DMS114 treated with DMSO at 0.1 percent for 48 hours (cell line): Measurements from ENCODE around the gene GPR50.
A peak's percentile ranks its signal among the peaks of the same experiment; 100 is the strongest.

Experiments used
- DNase-seq: peaks from one replicate; lab custom pipeline; 2025; ENCODE audit not compliant: unreplicated experiment; lab: John Stamatoyannopoulos, UW

The GPR50 gene

GRCh38 chrX:151176231-151176750 lies at the start of gene GPR50:
Gene GPR50 (plus strand): TSS chrX:151176584. CDS start chrX:151176722, 138 bp downstream.
- no peak for DNase-seq

- no peak for DNase-seq
These were observed 43.9 kb upstream of the GPR50 start for GRCh38 chrX:151132531-151132930.

- DNase-seq: peak; percentile 41
These were observed 24.6 kb upstream of the GPR50 start for GRCh38 chrX:151151665-151152267.

GRCh38 chrX:151153086-151153485 lies 23.3 kb upstream of the GPR50 start:
- DNase-seq: no peak

- DNase-seq: no peak
These were observed 22.7 kb upstream of the GPR50 start for GRCh38 chrX:151153667-151154066.

- no peak for DNase-seq
These were observed 21.1 kb upstream of the GPR50 start for GRCh38 chrX:151155234-151155633.

- DNase-seq: no peak
These were observed 14.7 kb upstream of the GPR50 start for GRCh38 chrX:151161690-151162089.

- no peak for DNase-seq
These were observed 8.5 kb upstream of the GPR50 start for GRCh38 chrX:151167791-151168345.

GRCh38 chrX:151169783-151170182 lies 6.6 kb upstream of the GPR50 start:
- no peak for DNase-seq

GRCh38 chrX:151174581-151175282 lies 1.7 kb upstream of the GPR50 start:
- no peak for DNase-seq

GRCh38 chrX:151175283-151176062 lies 911 bp upstream of the GPR50 start:
- peak; percentile 1 for DNase-seq

GRCh38 chrX:151177141-151178027 lies 1.0 kb downstream of the GPR50 start:
- DNase-seq: no peak

- DNase-seq: no peak
These were observed 2.4 kb downstream of the GPR50 start for GRCh38 chrX:151178746-151179145.

GRCh38 chrX:151180400-151180799 lies 4.0 kb downstream of the GPR50 start:
- DNase-seq: no peak

GRCh38 chrX:151181088-151181487 lies 4.7 kb downstream of the GPR50 start:
- DNase-seq: no peak

GRCh38 chrX:151183233-151183753 lies 6.9 kb downstream of the GPR50 start:
- no peak for DNase-seq

GRCh38 chrX:151183912-151184565 lies 7.7 kb downstream of the GPR50 start:
- DNase-seq: no peak

GRCh38 chrX:151184705-151185104 lies 8.3 kb downstream of the GPR50 start:
- no peak for DNase-seq

GRCh38 chrX:151206871-151207270 lies 30.5 kb downstream of the GPR50 start:
- DNase-seq: no peak

GRCh38 chrX:151225843-151226242 lies 49.5 kb downstream of the GPR50 start:
- DNase-seq: no peak
